ENCODE data around the gene RAET1G. TPM values are rescaled to one million over a fixed set of nuclear protein-coding genes. Genes with fewer than 3 reads are reported as not detected.
"Not testable (repeated sequence)": the region's sequence is repeated elsewhere in the genome, so short reads cannot be mapped to it uniquely, and the experiment has no call there.

The RAET1G gene
- total RNA-seq, 4 donors from 2014 or later: 1.5 TPM; not detected in 3

DNA sequence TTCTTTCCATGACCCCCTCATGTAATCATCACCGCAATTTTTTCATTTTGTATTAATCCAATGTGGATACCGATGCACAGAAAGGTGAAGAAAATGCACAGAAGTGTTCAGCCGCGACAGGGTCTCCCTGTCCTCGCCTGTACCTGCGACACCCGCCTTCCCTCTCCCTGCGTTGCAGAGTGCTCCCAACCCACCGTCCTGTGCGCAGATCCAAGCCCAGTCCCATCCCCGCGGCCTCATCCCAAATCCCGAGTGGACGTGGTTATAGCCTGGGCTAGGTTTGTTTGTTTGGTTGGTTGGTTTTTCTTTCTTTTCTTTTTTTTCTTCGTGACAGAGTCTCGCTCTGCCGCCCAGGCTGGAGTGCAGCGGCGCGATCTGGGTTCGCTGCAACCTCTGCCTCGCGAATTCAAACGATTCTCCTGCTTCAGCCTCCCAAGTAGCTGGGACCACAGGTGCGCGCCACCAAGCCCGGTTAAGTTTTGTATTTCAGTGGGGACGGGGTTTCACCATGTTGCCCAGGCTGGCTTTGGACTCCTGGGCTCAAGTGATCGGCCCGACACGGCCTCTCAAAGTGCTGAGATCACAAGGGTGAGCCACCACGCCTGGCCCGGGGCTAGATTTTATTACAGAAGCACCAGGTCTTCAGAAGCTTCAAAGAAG lies 536 bp upstream of the RAET1G start:
- Histone ChIP-seq H3K9me3 (no peaks in the 10 kb centered on the region), H3K4me3 (peak overlapping the region; percentile 9 to 54 (median 48)), H3K36me3 (no peaks in the 10 kb centered on the region), H3K27ac (no peak overlapping the region), H3K27me3 (peaks cover 0 to 55% of the 10 kb centered on the region in 2 donors), H3K4me1 (peaks cover 0 to 32% (median 13%) of the 10 kb centered on the region in 4 donors)
- no peak for DNase-seq (ENCODE audit: low spot score in 2 of 2)
- 29 to 30% methylated on average over 33 of the region's 33 CpGs for WGBS, 2 donors
- TF ChIP-seq EP300 (IDR thresholded peaks at IDR 0.05) (no peak), POLR2A (IDR thresholded peaks at IDR 0.05) (no peak)
- TF ChIP-seq, protein P1, sequence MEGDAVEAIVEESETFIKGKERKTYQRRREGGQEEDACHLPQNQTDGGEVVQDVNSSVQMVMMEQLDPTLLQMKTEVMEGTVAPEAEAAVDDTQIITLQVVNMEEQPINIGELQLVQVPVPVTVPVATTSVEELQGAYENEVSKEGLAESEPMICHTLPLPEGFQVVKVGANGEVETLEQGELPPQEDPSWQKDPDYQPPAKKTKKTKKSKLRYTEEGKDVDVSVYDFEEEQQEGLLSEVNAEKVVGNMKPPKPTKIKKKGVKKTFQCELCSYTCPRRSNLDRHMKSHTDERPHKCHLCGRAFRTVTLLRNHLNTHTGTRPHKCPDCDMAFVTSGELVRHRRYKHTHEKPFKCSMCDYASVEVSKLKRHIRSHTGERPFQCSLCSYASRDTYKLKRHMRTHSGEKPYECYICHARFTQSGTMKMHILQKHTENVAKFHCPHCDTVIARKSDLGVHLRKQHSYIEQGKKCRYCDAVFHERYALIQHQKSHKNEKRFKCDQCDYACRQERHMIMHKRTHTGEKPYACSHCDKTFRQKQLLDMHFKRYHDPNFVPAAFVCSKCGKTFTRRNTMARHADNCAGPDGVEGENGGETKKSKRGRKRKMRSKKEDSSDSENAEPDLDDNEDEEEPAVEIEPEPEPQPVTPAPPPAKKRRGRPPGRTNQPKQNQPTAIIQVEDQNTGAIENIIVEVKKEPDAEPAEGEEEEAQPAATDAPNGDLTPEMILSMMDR (IDR thresholded peaks at IDR 0.05): no peak

DNA sequence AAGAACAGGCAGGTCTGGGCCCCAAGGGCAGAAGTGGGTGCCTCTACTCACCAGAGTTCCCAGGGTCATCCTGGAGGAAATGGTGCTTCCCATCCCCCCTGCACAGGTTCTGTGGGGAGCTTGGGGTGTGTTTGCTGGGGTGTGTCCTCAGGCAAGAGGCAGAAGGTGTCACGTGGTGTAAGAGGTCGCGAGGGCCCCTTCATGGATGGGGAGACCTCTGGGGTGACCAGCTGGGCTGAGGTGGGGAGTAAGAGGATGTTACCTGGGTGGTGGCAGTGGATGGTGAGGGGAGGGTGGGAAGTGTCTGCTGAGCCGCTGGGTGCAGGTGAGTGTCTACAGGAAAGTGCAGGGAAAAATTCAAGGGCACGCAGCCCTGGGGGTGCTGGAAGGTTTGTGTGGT lies 830 bp downstream of the RAET1G start:
- H3K27ac ChIP-seq; H3K36me3 ChIP-seq; DNase-seq (ENCODE audit: low spot score in 2 of 2); H3K4me3 ChIP-seq; H3K9me3 ChIP-seq: not testable (repeated sequence)
- H3K4me1 ChIP-seq: peaks cover 0 to 32% (median 13%) of the 10 kb centered on the region in 4 donors
- 36 to 52% methylated on average over 5 of the region's 5 CpGs for WGBS, 2 donors
- peaks cover 0 to 55% of the 10 kb centered on the region in 2 donors for H3K27me3 ChIP-seq

DNA sequence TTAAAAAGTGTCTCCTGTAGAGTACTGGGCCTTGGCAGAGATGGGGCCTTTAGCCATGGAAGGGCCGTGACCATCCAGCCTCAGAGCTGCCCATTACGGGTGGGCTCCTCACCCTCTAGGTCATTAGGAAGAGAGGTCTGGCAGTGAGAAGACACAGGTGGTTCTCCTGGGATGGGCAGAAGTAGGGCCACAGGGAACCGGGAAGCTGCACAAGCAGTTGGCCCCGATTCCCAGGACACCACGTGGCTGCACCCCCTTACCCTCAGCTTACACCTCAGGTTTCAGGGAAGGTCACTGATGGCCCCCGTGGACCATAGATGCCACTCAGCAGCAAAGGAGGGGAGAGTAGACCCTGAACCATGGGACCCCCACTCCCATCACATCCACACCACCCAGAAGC lies 1.6 kb downstream of the RAET1G start:
- Histone ChIP-seq H3K4me3 (no peak overlapping the region), H3K4me1 (peaks cover 0 to 31% (median 13%) of the 10 kb centered on the region in 4 donors), H3K27ac (no peak overlapping the region), H3K27me3 (peaks cover 0 to 50% of the 10 kb centered on the region in 2 donors), H3K36me3 (no peaks in the 10 kb centered on the region), H3K9me3 (no peaks in the 10 kb centered on the region)
- TF ChIP-seq POLR2A (IDR thresholded peaks at IDR 0.05) (no peak), EP300 (IDR thresholded peaks at IDR 0.05) (no peak)
- TF ChIP-seq, protein P1 (IDR thresholded peaks at IDR 0.05): no peak
- DNase-seq (ENCODE audit: low spot score in 2 of 2): no peak
- WGBS, 2 donors: 89 to 98% methylated on average over 5 to 6 of the region's 6 CpGs

DNA sequence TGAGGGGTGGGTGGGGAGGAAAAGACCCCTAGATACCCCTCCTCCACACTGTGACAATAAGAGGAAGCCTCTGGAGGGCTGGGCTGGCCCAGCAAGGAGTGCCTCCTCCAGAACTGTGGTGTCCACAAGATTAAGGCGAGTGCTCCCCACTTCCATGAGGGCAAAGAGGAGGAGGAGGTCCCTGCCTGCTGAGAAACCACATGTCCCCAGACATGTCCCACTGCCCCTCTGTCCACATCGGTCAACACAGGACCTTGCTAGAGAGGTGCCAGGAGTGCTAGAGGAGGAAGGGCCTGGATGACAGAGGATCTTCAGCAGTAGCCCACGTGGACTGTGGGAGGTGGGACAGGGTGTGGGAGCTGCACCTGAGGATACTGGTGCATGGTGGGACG lies 3.1 kb downstream of the RAET1G start:
- H3K4me1 ChIP-seq: peaks cover 0 to 18% (median 6%) of the 10 kb centered on the region in 4 donors
- DNase-seq (ENCODE audit: low spot score in 2 of 2): no peak
- H3K36me3 ChIP-seq: no peaks in the 10 kb centered on the region
- H3K27ac ChIP-seq: no peak overlapping the region
- no peak overlapping the region for H3K4me3 ChIP-seq
- no peaks in the 10 kb centered on the region for H3K9me3 ChIP-seq
- H3K27me3 ChIP-seq: peaks cover 0 to 38% of the 10 kb centered on the region in 2 donors
- no peak for TF ChIP-seq POLR2A (IDR thresholded peaks at IDR 0.05)
- TF ChIP-seq, protein P1 (IDR thresholded peaks at IDR 0.05): no peak
- no peak for TF ChIP-seq EP300 (IDR thresholded peaks at IDR 0.05)
- 87 to 90% methylated on average over 4 of the region's 4 CpGs for whole genome bisulfite sequencing, 2 donors

DNA sequence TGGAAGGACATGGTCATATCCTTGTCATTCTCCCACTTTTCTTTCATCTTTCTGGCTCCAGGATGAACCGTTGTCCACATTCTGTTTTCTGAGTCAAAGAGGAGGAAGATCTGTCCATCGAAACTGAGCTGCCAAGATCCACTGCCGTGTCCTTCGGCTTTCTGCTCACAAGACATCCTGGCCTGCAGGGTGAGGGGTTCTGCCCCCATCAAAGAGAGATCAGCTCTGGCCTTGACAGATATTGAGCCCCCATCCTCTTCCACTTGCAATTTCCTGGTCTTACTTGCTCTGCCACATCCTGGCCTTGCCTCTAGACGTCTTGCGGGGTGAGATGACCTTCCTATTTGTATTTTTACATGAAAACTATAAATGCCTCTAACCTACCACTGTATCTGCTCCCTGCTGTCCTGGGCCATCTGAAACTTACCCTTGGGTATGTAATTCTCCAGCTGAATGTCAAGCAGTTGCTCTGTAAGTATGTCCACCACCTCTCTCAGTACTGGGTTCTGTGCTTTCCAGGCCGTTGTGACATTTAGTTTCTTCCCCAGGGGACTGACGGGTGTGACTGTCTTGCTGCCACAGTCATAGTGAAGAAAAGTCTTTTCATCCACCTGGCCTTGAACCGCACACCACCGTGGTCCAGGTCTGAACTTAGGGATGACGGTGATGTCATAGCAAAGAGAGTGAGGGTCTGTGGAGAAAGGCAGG lies 3.6 kb downstream of the RAET1G start:
- 84 to 89% methylated on average over 11 of the region's 11 CpGs for whole genome bisulfite sequencing, 2 donors
- H3K4me3 ChIP-seq; H3K9me3 ChIP-seq; DNase-seq (ENCODE audit: low spot score in 2 of 2); H3K36me3 ChIP-seq; H3K27ac ChIP-seq: not testable (repeated sequence)
- Histone ChIP-seq H3K4me1 (peaks cover 0 to 17% (median 6%) of the 10 kb centered on the region in 4 donors), H3K27me3 (peaks cover 0 to 32% of the 10 kb centered on the region in 2 donors)

All from tibial nerve (tissue), 4 donors.